Measurements from ENCODE around the gene SGSH. TPM values are rescaled to one million over a fixed set of nuclear protein-coding genes. Genes with fewer than 3 reads are reported as not detected.

The SGSH gene
- total RNA-seq, 2 experiments from 2014 or later = 14.3 to 38.4 TPM

- no peak overlapping the region for H3K27ac ChIP-seq (ENCODE audit: low read depth, low read length, poor library complexity, severe bottlenecking)
- no peak overlapping the region for H3K4me2 ChIP-seq (ENCODE audit: low read length)
- H3K79me2 ChIP-seq (ENCODE audit: insufficient read depth, low read depth, low read length) = no peaks in the 10 kb centered on the region
- H3K9me3 ChIP-seq (ENCODE audit: low read length) = no peaks in the 10 kb centered on the region
- H3K9me2 ChIP-seq (ENCODE audit: insufficient read depth, low read length) = no peaks in the 10 kb centered on the region
- CTCF ChIA-PET (ENCODE audit: unreplicated experiment) = no interaction called here
- POLR2A ChIA-PET = no interaction called here
- H3K4me1 ChIP-seq (ENCODE audit: insufficient read depth, low read length, poor library complexity, severe bottlenecking) = no peaks in the 10 kb centered on the region
- intact Hi-C loops (cut with micrococcal nuclease; ENCODE audit: unreplicated experiment) = no loop called here
- no TSS peak for BruUV-seq (replicated peaks)
- H2AFZ ChIP-seq (ENCODE audit: low read length) = no peak overlapping the region
- no peaks in the 10 kb centered on the region for H3K36me3 ChIP-seq (ENCODE audit: insufficient read depth, low read length)
- TF ChIP-seq CTCF (conservative IDR thresholded peaks at IDR 0.05; ENCODE audit: low read length) (no peak), EZH2phosphoT487 (IDR thresholded peaks at IDR 0.05; ENCODE audit: borderline replicate concordance, low read depth, low read length) (no peak)
- no peak for DNase-seq (ENCODE audit: low spot score)
- H4K20me1 ChIP-seq (ENCODE audit: insufficient read depth, low read length) = no peaks in the 10 kb centered on the region
- H3K4me3 ChIP-seq (ENCODE audit: low read depth, low read length, poor library complexity, severe bottlenecking) = no peak overlapping the region
Measured at GRCh38 chr17:80180192-80180591, 39.9 kb downstream of the SGSH start.

- Histone ChIP-seq H3K9me3 (ENCODE audit: low read length) (no peaks in the 10 kb centered on the region), H3K36me3 (ENCODE audit: insufficient read depth, low read length) (no peaks in the 10 kb centered on the region), H2AFZ (ENCODE audit: low read length) (no peak overlapping the region), H3K4me2 (ENCODE audit: low read length) (no peak overlapping the region), H3K4me3 (ENCODE audit: low read depth, low read length, poor library complexity, severe bottlenecking) (no peak overlapping the region), H4K20me1 (ENCODE audit: insufficient read depth, low read length) (no peaks in the 10 kb centered on the region), H3K4me1 (ENCODE audit: insufficient read depth, low read length, poor library complexity, severe bottlenecking) (no peaks in the 10 kb centered on the region), H3K79me2 (ENCODE audit: insufficient read depth, low read depth, low read length) (no peaks in the 10 kb centered on the region), H3K27ac (ENCODE audit: low read depth, low read length, poor library complexity, severe bottlenecking) (no peak overlapping the region), H3K9me2 (ENCODE audit: insufficient read depth, low read length) (no peaks in the 10 kb centered on the region)
- intact Hi-C loops (cut with micrococcal nuclease; ENCODE audit: unreplicated experiment) = no loop called here
- ChIA-PET CTCF (ENCODE audit: unreplicated experiment) (no interaction called here), POLR2A (no interaction called here)
- BruUV-seq (replicated peaks) = no TSS peak
- DNase-seq (ENCODE audit: low spot score) = no peak
- TF ChIP-seq EZH2phosphoT487 (IDR thresholded peaks at IDR 0.05; ENCODE audit: borderline replicate concordance, low read depth, low read length) (no peak), CTCF (conservative IDR thresholded peaks at IDR 0.05; ENCODE audit: low read length) (no peak)
Measured at GRCh38 chr17:80177986-80178595, 42.0 kb downstream of the SGSH start.

GRCh38 chr17:80176757-80177156 lies 43.4 kb downstream of the SGSH start:
- Histone ChIP-seq H3K4me2 (ENCODE audit: low read length) (no peak overlapping the region), H3K27ac (ENCODE audit: low read depth, low read length, poor library complexity, severe bottlenecking) (no peak overlapping the region), H4K20me1 (ENCODE audit: insufficient read depth, low read length) (no peaks in the 10 kb centered on the region), H3K36me3 (ENCODE audit: insufficient read depth, low read length) (no peaks in the 10 kb centered on the region), H3K9me2 (ENCODE audit: insufficient read depth, low read length) (no peaks in the 10 kb centered on the region), H3K9me3 (ENCODE audit: low read length) (no peaks in the 10 kb centered on the region), H2AFZ (ENCODE audit: low read length) (no peak overlapping the region), H3K4me3 (ENCODE audit: low read depth, low read length, poor library complexity, severe bottlenecking) (no peak overlapping the region), H3K79me2 (ENCODE audit: insufficient read depth, low read depth, low read length) (no peaks in the 10 kb centered on the region), H3K4me1 (ENCODE audit: insufficient read depth, low read length, poor library complexity, severe bottlenecking) (no peaks in the 10 kb centered on the region)
- ChIA-PET POLR2A (no interaction called here), CTCF (ENCODE audit: unreplicated experiment) (no interaction called here)
- no peak for TF ChIP-seq CTCF (conservative IDR thresholded peaks at IDR 0.05; ENCODE audit: low read length)
- intact Hi-C loops (cut with micrococcal nuclease; ENCODE audit: unreplicated experiment) = no loop called here
- no peak for DNase-seq (ENCODE audit: low spot score)
- no TSS peak for BruUV-seq (replicated peaks)
